HCT116 (cell line): ENCODE data around the gene MAMSTR. TPM values are rescaled to one million over a fixed set of nuclear protein-coding genes. Genes with fewer than 3 reads are reported as not detected.

Experiments
- ATAC-seq: fragments of 200-7000 bp; cut with Tn5 transposase; 2 replicates; pipeline ENCODE4 v1.9.1; 2020; ENCODE audit warnings: mild to moderate bottlenecking, moderate library complexity
- BruUV-seq: library from RNA; stranded (reverse); fragments of 400-500 nt; replicated peaks from 2 replicates; lab custom pipeline; 2021; lab: Mats Ljungman, UMichigan
- CTCF ChIA-PET: fragments of 300-600 bp; sonication (Branson Sonifier 250); formaldehyde crosslinking; loops from one replicate; lab custom pipeline; 2021; ENCODE audit warnings: antibody characterized with exemption; lab: Charles Lee
- POLR2A ChIA-PET: fragments of 300-600, 350-600 bp; sonication (Branson Sonifier 250); formaldehyde crosslinking; loops from one replicate; lab custom pipeline; 2021; ENCODE audit warnings: antibody characterized with exemption; lab: Charles Lee
- RAD21 ChIA-PET, 2 experiments: fragments of 300-600 bp; sonication (Branson Sonifier 250); formaldehyde crosslinking; loops; one replicate each; lab custom pipeline; 2023; ENCODE audit warnings: low total read pairs in 2 of 2; ENCODE audit not compliant: uncharacterized antibody in 2 of 2, unreplicated experiment in 2 of 2, low non-redundant PET in 1 of 2; lab: Charles Lee
- DNase-seq: peaks from one replicate; pipeline ENCODE4 v3.0.0-alpha.2; 2010; ENCODE audit warnings: low read depth, low spot score
- H2AFZ ChIP-seq: fragments of 200-600 bp; shearing (Covaris generic), sonication (generic); 2 replicates; pipeline ENCODE4 v1.6.1; 2017; ENCODE audit warnings: low read depth, mixed run types, mixed read lengths, antibody characterized with exemption, low read length; ENCODE audit not compliant: poor library complexity, severe bottlenecking
- H3K27ac ChIP-seq: 2 replicates; pipeline ENCODE4 v1.5.1; 2012; ENCODE audit warnings: low read depth, low read length
- H3K27me3 ChIP-seq: fragments of 200-600 bp; sonication (generic); 2 replicates; pipeline ENCODE4 v1.6.1; 2016; ENCODE audit warnings: mixed run types, low read length, mixed read lengths; ENCODE audit not compliant: insufficient read depth
- H3K36me3 ChIP-seq, 2 experiments: fragments of 200-500 bp in 1 of 2; fragments of 200-600 bp in 1 of 2; sonication (Bioruptor generic) in 1 of 2; sonication (generic) in 1 of 2; 2 replicates each; pipeline versions ENCODE4 v1.5.1 to v1.6.1; 2014 to 2016; ENCODE audit warnings: low read length in 2 of 2, inconsistent platforms in 1 of 2, mixed read lengths in 1 of 2, mixed run types in 1 of 2; ENCODE audit not compliant: insufficient read depth in 2 of 2, control insufficient read depth in 1 of 2
- H3K4me1 ChIP-seq, 2 experiments: fragments of 200-600 bp in 1 of 2; sonication (generic) in 1 of 2; 2 replicates each; pipeline versions ENCODE4 v1.5.1 to v1.6.1; 2012 to 2017; ENCODE audit warnings: low read length in 2 of 2, inconsistent platforms in 1 of 2, mild to moderate bottlenecking in 1 of 2, mixed read lengths in 1 of 2, mixed run types in 1 of 2, moderate library complexity in 1 of 2; ENCODE audit not compliant: insufficient read depth in 2 of 2, control insufficient read depth in 1 of 2
- H3K4me2 ChIP-seq: fragments of 200-600 bp; sonication (generic); 2 replicates; pipeline ENCODE4 v1.6.1; 2017; ENCODE audit warnings: mixed run types, low read length, mixed read lengths
- H3K4me3 ChIP-seq, 2 experiments: fragments of 200-600 bp in 1 of 2; sonication (generic) in 1 of 2; replicated peaks in 1 of 2; 2 replicates each; pipeline ENCODE4 v1.5.1; 2011 to 2016; ENCODE audit warnings: low read length in 2 of 2, control low read depth in 1 of 2, low read depth in 1 of 2, mild to moderate bottlenecking in 1 of 2, mixed read lengths in 1 of 2, mixed run types in 1 of 2
- H3K79me2 ChIP-seq: fragments of 200-600 bp; sonication (generic); 2 replicates; pipeline ENCODE4 v1.6.1; 2017; ENCODE audit warnings: mild to moderate bottlenecking, mixed run types, low read length, moderate library complexity, mixed read lengths; ENCODE audit not compliant: insufficient read depth
- H3K9ac ChIP-seq: fragments of 200-600 bp; sonication (generic); 2 replicates; pipeline ENCODE4 v1.6.1; 2016; ENCODE audit warnings: low read length, mixed read lengths
- H3K9me2 ChIP-seq: fragments of 200-600 bp; sonication (generic), shearing (Covaris generic); 2 replicates; pipeline ENCODE4 v1.6.1; 2017; ENCODE audit warnings: mixed run types, mild to moderate bottlenecking, moderate library complexity; ENCODE audit not compliant: insufficient read depth
- H3K9me3 ChIP-seq, 2 experiments: fragments of 200-500 bp in 1 of 2; fragments of 200-600 bp in 1 of 2; sonication (Bioruptor generic) in 1 of 2; sonication (generic) in 1 of 2; 2 replicates each; pipeline ENCODE4 v1.6.1; 2014 to 2017; ENCODE audit warnings: low read length in 2 of 2, mixed read lengths in 2 of 2, inconsistent platforms in 1 of 2, low read depth in 1 of 2, mild to moderate bottlenecking in 1 of 2, mixed run types in 1 of 2, moderate library complexity in 1 of 2; ENCODE audit not compliant: control insufficient read depth in 1 of 2, insufficient read depth in 1 of 2
- H4K20me1 ChIP-seq: fragments of 200-600 bp; sonication (generic), shearing (Covaris generic); 2 replicates; pipeline ENCODE4 v1.6.1; 2017; ENCODE audit warnings: mixed run types, mild to moderate bottlenecking, moderate library complexity; ENCODE audit not compliant: insufficient read depth
- EGR1 ChIP-seq: IDR thresholded peaks from 2 replicates; pipeline ENCODE4 v1.6.1; 2012; ENCODE audit warnings: low read depth
- ELF1 ChIP-seq: IDR thresholded peaks from 2 replicates; pipeline ENCODE4 v1.6.1; 2012; ENCODE audit warnings: low read depth, borderline replicate concordance
- EZH2 ChIP-seq: fragments of 200-600 bp; sonication (generic); IDR thresholded peaks from 2 replicates; pipeline ENCODE4 v1.6.1; 2017; ENCODE audit warnings: antibody characterized with exemption, mixed run types
- EZH2phosphoT487 ChIP-seq: fragments of 200-600 bp; IDR thresholded peaks from 2 replicates; pipeline ENCODE4 v1.6.1; 2018; ENCODE audit warnings: antibody characterized with exemption, borderline replicate concordance
- FOSL1 ChIP-seq: IDR thresholded peaks from 2 replicates; pipeline ENCODE4 v1.6.1; 2012; ENCODE audit warnings: low read depth
- JUND ChIP-seq: IDR thresholded peaks from 2 replicates; pipeline ENCODE4 v1.6.1; 2012
- POLR2A ChIP-seq: IDR thresholded peaks from 2 replicates; pipeline ENCODE4 v1.7.0; 2011; ENCODE audit warnings: borderline replicate concordance; ENCODE audit not compliant: insufficient read depth, insufficient read length; ENCODE audit errors: extremely low read depth
- POLR2AphosphoS5 ChIP-seq: IDR thresholded peaks from 2 replicates; pipeline ENCODE4 v1.6.1; 2011; ENCODE audit warnings: mild to moderate bottlenecking, low read depth, low read length, moderate library complexity
- RAD21 ChIP-seq: IDR thresholded peaks from 2 replicates; pipeline ENCODE4 v1.6.1; 2012; ENCODE audit warnings: low read depth, mild to moderate bottlenecking
- SIN3A ChIP-seq: IDR thresholded peaks from 2 replicates; pipeline ENCODE4 v1.6.1; 2012; ENCODE audit warnings: low read depth
- SP1 ChIP-seq: IDR thresholded peaks from 2 replicates; pipeline ENCODE4 v1.6.1; 2012; ENCODE audit warnings: low read depth
- SRF ChIP-seq: IDR thresholded peaks from 2 replicates; pipeline ENCODE4 v1.6.1; 2012; ENCODE audit warnings: low read depth
- ZFX ChIP-seq: fragments of 450-650 bp; IDR thresholded peaks from 2 replicates; pipeline ENCODE4 v1.6.1; 2017
- ZNF274 ChIP-seq: fragments of 200-500 bp; sonication (Bioruptor generic); IDR thresholded peaks from 2 replicates; pipeline ENCODE4 v1.6.1; 2014; ENCODE audit warnings: mild to moderate bottlenecking, low read depth, low read length, inconsistent platforms
- intact Hi-C: fragments of 100-400 bp; cut with micrococcal nuclease; formaldehyde crosslinking; loops from 2 replicates; pipeline ENCODE4 v1.10.0; 2022
- total RNA-seq: library from RNA; stranded (reverse); gene quantifications from one replicate; pipeline ENCODE4 v1.2.1, GENCODE V29; 2021; ENCODE audit not compliant: unreplicated experiment
- TF ChIP-seq, protein P1 (sequence below), 3 experiments: fragments of 200-600 bp in 1 of 3; sonication (generic) in 1 of 3; IDR thresholded peaks in 2 of 3; conservative IDR thresholded peaks in 1 of 3; 2 replicates each; pipeline ENCODE4 v1.5.1; 2012 to 2017; ENCODE audit warnings: low read depth in 2 of 3, low read length in 2 of 3, antibody characterized with exemption in 1 of 3, borderline replicate concordance in 1 of 3, control low read depth in 1 of 3, mild to moderate bottlenecking in 1 of 3, mixed read lengths in 1 of 3, mixed run types in 1 of 3, moderate library complexity in 1 of 3; ENCODE audit not compliant: insufficient read depth in 1 of 3
- TF ChIP-seq, protein P2 (sequence below): IDR thresholded peaks from 2 replicates; pipeline ENCODE4 v1.6.1; 2012; ENCODE audit warnings: low read depth
- TF ChIP-seq, protein P3 (sequence below): IDR thresholded peaks from 2 replicates; pipeline ENCODE4 v1.6.1; 2011; ENCODE audit warnings: mild to moderate bottlenecking, low read length, moderate library complexity; ENCODE audit not compliant: insufficient replicate concordance; ENCODE audit errors: extremely low read depth

Gene MAMSTR
- total RNA-seq, 1 experiment from 2014 or later = 1.3 TPM

DNA sequence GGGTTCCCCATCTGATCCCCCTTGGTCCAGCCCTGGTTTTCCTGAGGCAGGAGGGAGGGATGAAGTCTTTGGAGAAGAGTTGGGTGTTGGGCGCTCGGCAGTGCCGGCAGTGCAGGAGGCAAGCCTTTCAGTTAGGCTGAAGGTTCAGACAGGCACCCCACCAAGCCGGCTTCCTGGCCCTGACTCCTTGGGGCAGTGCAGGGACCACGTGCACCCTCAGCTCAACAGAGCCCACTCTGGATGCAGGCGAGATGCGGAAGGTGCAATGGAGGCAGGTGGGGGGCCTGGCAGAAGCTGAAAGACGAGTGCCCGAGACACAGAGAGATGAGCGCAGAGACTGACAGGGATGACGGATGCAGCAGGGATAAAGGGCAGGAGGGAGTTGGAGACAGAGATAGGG, 11.1 kb downstream of the MAMSTR start:
- no peak overlapping the region for H3K4me2 ChIP-seq
- H3K9me2 ChIP-seq = no peaks in the 10 kb centered on the region
- no peak overlapping the region for H3K27ac ChIP-seq
- H3K4me1 ChIP-seq = peaks cover 6 to 21% of the 10 kb centered on the region in 2 experiments; a peak in 3 of 4 replicates
- RAD21 ChIA-PET = no interaction called here
- H3K27me3 ChIP-seq = no peaks in the 10 kb centered on the region
- DNase-seq = no peak
- H4K20me1 ChIP-seq = no peaks in the 10 kb centered on the region
- intact Hi-C loops = no loop called here
- POLR2A ChIA-PET = no interaction called here
- H3K79me2 ChIP-seq = no peaks in the 10 kb centered on the region
- no TSS peak for BruUV-seq
- H3K4me3 ChIP-seq = no peak overlapping the region
- peaks cover 3 to 6% of the 10 kb centered on the region in 2 experiments; a peak in 2 of 4 replicates for H3K36me3 ChIP-seq
- ATAC-seq = no peak
- CTCF ChIA-PET = no interaction called here
- no peak for TF ChIP-seq FOSL1
- no peak for TF ChIP-seq EZH2
- TF ChIP-seq SRF = no peak
- TF ChIP-seq, protein P1, sequence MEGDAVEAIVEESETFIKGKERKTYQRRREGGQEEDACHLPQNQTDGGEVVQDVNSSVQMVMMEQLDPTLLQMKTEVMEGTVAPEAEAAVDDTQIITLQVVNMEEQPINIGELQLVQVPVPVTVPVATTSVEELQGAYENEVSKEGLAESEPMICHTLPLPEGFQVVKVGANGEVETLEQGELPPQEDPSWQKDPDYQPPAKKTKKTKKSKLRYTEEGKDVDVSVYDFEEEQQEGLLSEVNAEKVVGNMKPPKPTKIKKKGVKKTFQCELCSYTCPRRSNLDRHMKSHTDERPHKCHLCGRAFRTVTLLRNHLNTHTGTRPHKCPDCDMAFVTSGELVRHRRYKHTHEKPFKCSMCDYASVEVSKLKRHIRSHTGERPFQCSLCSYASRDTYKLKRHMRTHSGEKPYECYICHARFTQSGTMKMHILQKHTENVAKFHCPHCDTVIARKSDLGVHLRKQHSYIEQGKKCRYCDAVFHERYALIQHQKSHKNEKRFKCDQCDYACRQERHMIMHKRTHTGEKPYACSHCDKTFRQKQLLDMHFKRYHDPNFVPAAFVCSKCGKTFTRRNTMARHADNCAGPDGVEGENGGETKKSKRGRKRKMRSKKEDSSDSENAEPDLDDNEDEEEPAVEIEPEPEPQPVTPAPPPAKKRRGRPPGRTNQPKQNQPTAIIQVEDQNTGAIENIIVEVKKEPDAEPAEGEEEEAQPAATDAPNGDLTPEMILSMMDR (IDR thresholded peaks at IDR 0.05 in 2 of 3, conservative IDR thresholded peaks at IDR 0.05 in 1 of 3; ENCODE audit: borderline replicate concordance in 1 of 3, insufficient read depth in 1 of 3, low read depth in 2 of 3, low read length in 2 of 3) = no peak
- TF ChIP-seq SIN3A = no peak
- no peak for TF ChIP-seq POLR2AphosphoS5
- no peak for TF ChIP-seq EGR1
- TF ChIP-seq ZNF274 = no peak
- no peak for TF ChIP-seq EZH2phosphoT487
- no peak for TF ChIP-seq POLR2A
- no peak for TF ChIP-seq JUND
- TF ChIP-seq, protein P2, sequence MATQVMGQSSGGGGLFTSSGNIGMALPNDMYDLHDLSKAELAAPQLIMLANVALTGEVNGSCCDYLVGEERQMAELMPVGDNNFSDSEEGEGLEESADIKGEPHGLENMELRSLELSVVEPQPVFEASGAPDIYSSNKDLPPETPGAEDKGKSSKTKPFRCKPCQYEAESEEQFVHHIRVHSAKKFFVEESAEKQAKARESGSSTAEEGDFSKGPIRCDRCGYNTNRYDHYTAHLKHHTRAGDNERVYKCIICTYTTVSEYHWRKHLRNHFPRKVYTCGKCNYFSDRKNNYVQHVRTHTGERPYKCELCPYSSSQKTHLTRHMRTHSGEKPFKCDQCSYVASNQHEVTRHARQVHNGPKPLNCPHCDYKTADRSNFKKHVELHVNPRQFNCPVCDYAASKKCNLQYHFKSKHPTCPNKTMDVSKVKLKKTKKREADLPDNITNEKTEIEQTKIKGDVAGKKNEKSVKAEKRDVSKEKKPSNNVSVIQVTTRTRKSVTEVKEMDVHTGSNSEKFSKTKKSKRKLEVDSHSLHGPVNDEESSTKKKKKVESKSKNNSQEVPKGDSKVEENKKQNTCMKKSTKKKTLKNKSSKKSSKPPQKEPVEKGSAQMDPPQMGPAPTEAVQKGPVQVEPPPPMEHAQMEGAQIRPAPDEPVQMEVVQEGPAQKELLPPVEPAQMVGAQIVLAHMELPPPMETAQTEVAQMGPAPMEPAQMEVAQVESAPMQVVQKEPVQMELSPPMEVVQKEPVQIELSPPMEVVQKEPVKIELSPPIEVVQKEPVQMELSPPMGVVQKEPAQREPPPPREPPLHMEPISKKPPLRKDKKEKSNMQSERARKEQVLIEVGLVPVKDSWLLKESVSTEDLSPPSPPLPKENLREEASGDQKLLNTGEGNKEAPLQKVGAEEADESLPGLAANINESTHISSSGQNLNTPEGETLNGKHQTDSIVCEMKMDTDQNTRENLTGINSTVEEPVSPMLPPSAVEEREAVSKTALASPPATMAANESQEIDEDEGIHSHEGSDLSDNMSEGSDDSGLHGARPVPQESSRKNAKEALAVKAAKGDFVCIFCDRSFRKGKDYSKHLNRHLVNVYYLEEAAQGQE = no peak
- TF ChIP-seq SP1 = no peak
- no peak for TF ChIP-seq ELF1
- no peak for TF ChIP-seq ZFX
- TF ChIP-seq, protein P3, sequence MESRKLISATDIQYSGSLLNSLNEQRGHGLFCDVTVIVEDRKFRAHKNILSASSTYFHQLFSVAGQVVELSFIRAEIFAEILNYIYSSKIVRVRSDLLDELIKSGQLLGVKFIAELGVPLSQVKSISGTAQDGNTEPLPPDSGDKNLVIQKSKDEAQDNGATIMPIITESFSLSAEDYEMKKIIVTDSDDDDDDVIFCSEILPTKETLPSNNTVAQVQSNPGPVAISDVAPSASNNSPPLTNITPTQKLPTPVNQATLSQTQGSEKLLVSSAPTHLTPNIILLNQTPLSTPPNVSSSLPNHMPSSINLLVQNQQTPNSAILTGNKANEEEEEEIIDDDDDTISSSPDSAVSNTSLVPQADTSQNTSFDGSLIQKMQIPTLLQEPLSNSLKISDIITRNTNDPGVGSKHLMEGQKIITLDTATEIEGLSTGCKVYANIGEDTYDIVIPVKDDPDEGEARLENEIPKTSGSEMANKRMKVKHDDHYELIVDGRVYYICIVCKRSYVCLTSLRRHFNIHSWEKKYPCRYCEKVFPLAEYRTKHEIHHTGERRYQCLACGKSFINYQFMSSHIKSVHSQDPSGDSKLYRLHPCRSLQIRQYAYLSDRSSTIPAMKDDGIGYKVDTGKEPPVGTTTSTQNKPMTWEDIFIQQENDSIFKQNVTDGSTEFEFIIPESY = no peak
- no peak for TF ChIP-seq RAD21
- H3K9me3 ChIP-seq = no peaks in the 10 kb centered on the region
- no peak overlapping the region for H3K9ac ChIP-seq
- no peak overlapping the region for H2AFZ ChIP-seq
